T-cell (primary cell): ENCODE measurements around the gene ALCAM. TPM values are rescaled to one million over a fixed set of nuclear protein-coding genes. Genes with fewer than 3 reads are reported as not detected.

Experiments used
- ATAC-seq, 4 experiments: fragments of 200-7000 bp in 3 of 4; fragments of 150-1000 bp in 1 of 4; cut with Tn5 transposase; replicated peaks in 1 of 4; 1 replicate in 3 of 4; 2 replicates in 1 of 4; pipeline ENCODE4 v1.10.0; 2021; ENCODE audit warnings: moderate library complexity in 3 of 4, mild to moderate bottlenecking in 2 of 4, moderate number of reproducible peaks in 1 of 4
- CTCF ChIA-PET, 2 donors: fragments of 300-600 bp; sonication (Branson Sonifier 250); formaldehyde crosslinking; loops; one replicate each; lab custom pipeline; 2022; ENCODE audit warnings: antibody characterized with exemption in 2 of 2; lab: Charles Lee
- POLR2A ChIA-PET, 2 donors: fragments of 300-600 bp; sonication (Branson Sonifier 250); formaldehyde crosslinking; loops; one replicate each; lab custom pipeline; 2022; ENCODE audit warnings: antibody characterized with exemption in 2 of 2; lab: Charles Lee
- DNase-seq, 35 experiments: peaks; one replicate each; pipeline versions ENCODE4 v3.0.0 to v3.0.0-alpha.2; 2013 to 2023
- H3K27ac ChIP-seq: one replicate; pipeline ENCODE4 v1.5.1; 2013; ENCODE audit warnings: low read length
- H3K27me3 ChIP-seq, 2 experiments: replicated peaks in 1 of 2; 1 replicate in 1 of 2; 2 replicates in 1 of 2; pipeline versions ENCODE4 v1.6.1 to v1.7.0; 2013; ENCODE audit warnings: low read length in 1 of 2, mixed read lengths in 1 of 2; ENCODE audit not compliant: control insufficient read depth in 2 of 2, insufficient read depth in 2 of 2; ENCODE audit errors: extremely low read depth in 1 of 2
- H3K36me3 ChIP-seq, 2 donors: 1 replicate in 1 of 2; 2 replicates in 1 of 2; pipeline versions ENCODE4 v1.6.1 to v1.7.0; 2013; ENCODE audit warnings: low read length in 1 of 2; ENCODE audit not compliant: control insufficient read depth in 2 of 2, insufficient read depth in 1 of 2; ENCODE audit errors: extremely low read depth in 1 of 2
- H3K4me1 ChIP-seq, 2 experiments: 1 replicate in 1 of 2; 2 replicates in 1 of 2; pipeline versions ENCODE4 v1.6.1 to v1.7.0; 2013; ENCODE audit warnings: low read length in 2 of 2, mixed read lengths in 1 of 2; ENCODE audit not compliant: insufficient read depth in 2 of 2, control insufficient read depth in 1 of 2; ENCODE audit errors: extremely low read depth in 1 of 2
- H3K4me3 ChIP-seq, 2 donors: 1 replicate in 1 of 2; 2 replicates in 1 of 2; pipeline versions ENCODE4 v1.5.1 to v1.7.0; 2013; ENCODE audit warnings: mild to moderate bottlenecking in 2 of 2, low read length in 1 of 2, moderate library complexity in 1 of 2; ENCODE audit not compliant: control insufficient read depth in 1 of 2; ENCODE audit errors: extremely low read depth in 1 of 2
- H3K9me3 ChIP-seq: 2 replicates; pipeline ENCODE4 v1.7.0; 2013
- H3K27ac Mint-ChIP-seq, 2 donors: one replicate each; pipeline ENCODE4 v1.8.0; 2020 to 2021; ENCODE audit warnings: mild to moderate bottlenecking in 2 of 2, mixed read lengths in 2 of 2
- H3K27me3 Mint-ChIP-seq, 2 donors: one replicate each; pipeline ENCODE4 v1.8.0; 2021 to 2022; ENCODE audit warnings: mixed read lengths in 2 of 2
- H3K36me3 Mint-ChIP-seq: one replicate; pipeline ENCODE4 v1.8.0; 2021; ENCODE audit warnings: mixed read lengths
- H3K4me1 Mint-ChIP-seq, 3 donors: one replicate each; pipeline ENCODE4 v1.8.0; 2020 to 2022; ENCODE audit warnings: mixed read lengths in 3 of 3, mild to moderate bottlenecking in 1 of 3
- H3K4me3 Mint-ChIP-seq, 3 donors: one replicate each; pipeline ENCODE4 v1.8.0; 2020 to 2022; ENCODE audit warnings: mild to moderate bottlenecking in 3 of 3, mixed read lengths in 3 of 3, moderate library complexity in 3 of 3
- H3K9me3 Mint-ChIP-seq, 3 donors: one replicate each; pipeline ENCODE4 v1.8.0; 2020 to 2022; ENCODE audit warnings: mixed read lengths in 3 of 3
- WGBS: methylation state at CpG from one replicate; pipeline ENCODE4 v1.1.5; 2013; ENCODE audit warnings: missing lambda C conversion rate; ENCODE audit not compliant: insufficient coverage; 5-methylcytosine and 5-hydroxymethylcytosine counted together
- total RNA-seq, 35 experiments: library from RNA in 6 of 35; stranded (reverse) in 6 of 35; fragments of 120-200 nt in 1 of 35; gene quantifications; one replicate each; pipeline versions ENCODE4 v1.2.1 to v1.2.4 and lab custom pipeline; 2013 to 2026

ALCAM gene
- total RNA-seq, 5 donors from 2014 or later (not counting 1 experiment from before 2014, with no cell fraction given) = 3.4 to 6.2 (median 4.6) TPM

DNA sequence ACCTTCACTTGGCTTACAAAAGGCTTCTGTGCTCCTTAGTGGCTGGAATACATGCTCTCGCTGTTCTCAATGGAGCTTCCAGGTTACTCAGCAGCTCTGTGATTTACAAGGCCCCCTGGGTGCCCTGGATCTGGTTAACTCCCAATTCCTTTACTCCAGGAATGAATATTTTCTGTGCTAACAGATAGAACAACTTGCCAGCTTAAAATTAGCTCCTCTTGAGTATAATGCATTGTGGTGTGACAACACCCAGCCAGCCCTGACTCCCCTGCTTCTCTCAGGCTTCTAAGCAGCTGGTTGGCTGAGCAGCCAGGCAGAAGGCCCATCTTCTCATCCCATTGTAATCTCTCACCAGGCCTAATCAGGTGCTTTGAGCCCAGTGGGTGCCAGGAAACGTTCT, 246.4 kb downstream of the ALCAM start:
- Mint-ChIP-seq H3K9me3 (no peaks in the 10 kb centered on the region), H3K27me3 (peaks cover 0 to 2% of the 10 kb centered on the region in 2 donors), H3K4me3 (no peak overlapping the region), H3K27ac (no peak overlapping the region), H3K36me3 (no peaks in the 10 kb centered on the region), H3K4me1 (no peaks in the 10 kb centered on the region)
- Histone ChIP-seq H3K27ac (no peak overlapping the region), H3K36me3 (no peaks in the 10 kb centered on the region), H3K27me3 (no peaks in the 10 kb centered on the region), H3K9me3 (no peaks in the 10 kb centered on the region), H3K4me3 (no peak overlapping the region), H3K4me1 (no peaks in the 10 kb centered on the region)
- DNase-seq = no peak
- ChIA-PET POLR2A (no interaction called here), CTCF (no interaction called here)
- 43% methylated on average over 1 of the region's 2 CpGs for WGBS
- no peak for ATAC-seq

GRCh38 chr3:105614288-105615030, 247.8 kb downstream of the ALCAM start:
- no peak overlapping the region for H3K4me3 Mint-ChIP-seq
- Histone ChIP-seq H3K27me3 (no peaks in the 10 kb centered on the region), H3K9me3 (no peaks in the 10 kb centered on the region), H3K4me3 (no peak overlapping the region), H3K36me3 (no peaks in the 10 kb centered on the region), H3K27ac (no peak overlapping the region), H3K4me1 (no peaks in the 10 kb centered on the region)
- POLR2A ChIA-PET = no interaction called here
- H3K9me3 Mint-ChIP-seq = no peaks in the 10 kb centered on the region
- ATAC-seq (no peak), DNase-seq (no peak)
- H3K36me3 Mint-ChIP-seq = no peaks in the 10 kb centered on the region
- H3K4me1 Mint-ChIP-seq = no peaks in the 10 kb centered on the region
- CTCF ChIA-PET = no interaction called here
- peaks cover 0 to 2% of the 10 kb centered on the region in 2 donors for H3K27me3 Mint-ChIP-seq
- H3K27ac Mint-ChIP-seq = no peak overlapping the region

GRCh38 chr3:105615814-105616213, 249.1 kb downstream of the ALCAM start:
- H3K27me3 Mint-ChIP-seq = peaks cover 0 to 2% of the 10 kb centered on the region in 2 donors
- no peak for ATAC-seq
- H3K4me1 Mint-ChIP-seq = no peaks in the 10 kb centered on the region
- no peaks in the 10 kb centered on the region for H3K4me1 ChIP-seq
- 100% methylated on average over 1 of the region's 3 CpGs for WGBS
- no peaks in the 10 kb centered on the region for H3K9me3 ChIP-seq
- no peaks in the 10 kb centered on the region for H3K36me3 ChIP-seq
- H3K4me3 ChIP-seq = no peak overlapping the region
- no peak for DNase-seq
- POLR2A ChIA-PET = no interaction called here
- no peaks in the 10 kb centered on the region for H3K36me3 Mint-ChIP-seq
- no peak overlapping the region for H3K4me3 Mint-ChIP-seq
- no peak overlapping the region for H3K27ac ChIP-seq
- H3K27me3 ChIP-seq = no peaks in the 10 kb centered on the region
- H3K27ac Mint-ChIP-seq = no peak overlapping the region
- CTCF ChIA-PET = no interaction called here
- no peaks in the 10 kb centered on the region for H3K9me3 Mint-ChIP-seq

- ChIA-PET POLR2A (no interaction called here), CTCF (no interaction called here)
- Mint-ChIP-seq H3K36me3 (no peaks in the 10 kb centered on the region), H3K4me3 (no peak overlapping the region), H3K4me1 (no peaks in the 10 kb centered on the region), H3K9me3 (no peaks in the 10 kb centered on the region), H3K27me3 (peaks cover 0 to 2% of the 10 kb centered on the region in 2 donors), H3K27ac (no peak overlapping the region)
- Histone ChIP-seq H3K36me3 (no peaks in the 10 kb centered on the region), H3K27ac (no peak overlapping the region), H3K4me3 (no peak overlapping the region), H3K9me3 (no peaks in the 10 kb centered on the region), H3K4me1 (no peaks in the 10 kb centered on the region), H3K27me3 (no peaks in the 10 kb centered on the region)
- DNase-seq (no peak), ATAC-seq (no peak)
- WGBS = 71% methylated on average over 3 of the region's 5 CpGs
These were observed 249.8 kb downstream of the ALCAM start for GRCh38 chr3:105616374-105617121.

DNA sequence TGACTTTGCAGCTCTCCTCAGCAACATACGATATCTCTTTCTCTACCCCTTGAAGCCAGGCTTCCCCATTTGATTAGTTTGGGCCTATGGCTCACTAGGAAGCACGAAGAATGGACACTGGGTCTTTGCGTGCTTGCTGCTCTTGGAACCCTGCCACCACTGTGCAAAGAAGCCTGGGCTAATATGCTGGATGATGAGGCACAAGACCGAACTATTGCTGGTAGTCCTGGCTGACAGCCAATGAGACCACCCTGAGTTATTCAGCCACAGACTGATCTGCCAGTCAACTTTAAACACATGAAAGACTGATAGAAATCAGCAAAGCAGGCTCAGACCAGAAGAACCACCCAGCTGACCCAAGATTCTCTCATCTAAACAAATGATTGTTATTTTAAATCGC, 251.8 kb downstream of the ALCAM start:
- H3K36me3 ChIP-seq = no peaks in the 10 kb centered on the region
- 100% methylated on average over 3 of the region's 5 CpGs for WGBS
- no peaks in the 10 kb centered on the region for H3K9me3 Mint-ChIP-seq

GRCh38 chr3:105619651-105620050, 252.9 kb downstream of the ALCAM start:
- no peaks in the 10 kb centered on the region for H3K9me3 Mint-ChIP-seq
- Histone ChIP-seq H3K9me3 (no peaks in the 10 kb centered on the region), H3K27ac (no peak overlapping the region), H3K36me3 (no peaks in the 10 kb centered on the region), H3K27me3 (no peaks in the 10 kb centered on the region), H3K4me3 (no peak overlapping the region), H3K4me1 (no peaks in the 10 kb centered on the region)
- H3K4me1 Mint-ChIP-seq = no peaks in the 10 kb centered on the region
- 100% methylated on average over 1 of the region's 2 CpGs for WGBS
- H3K27ac Mint-ChIP-seq = no peak overlapping the region
- no peak for DNase-seq
- ChIA-PET POLR2A (no interaction called here), CTCF (no interaction called here)
- H3K36me3 Mint-ChIP-seq = no peaks in the 10 kb centered on the region
- no peak overlapping the region for H3K4me3 Mint-ChIP-seq
- ATAC-seq = no peak
- peaks cover 0 to 2% of the 10 kb centered on the region in 2 donors for H3K27me3 Mint-ChIP-seq

More for the DNA sequence above, 251.8 kb downstream of the ALCAM start:
- DNase-seq (no peak), ATAC-seq (no peak)
- no peak overlapping the region for H3K27ac ChIP-seq
- H3K4me3 ChIP-seq = no peak overlapping the region
- H3K36me3 Mint-ChIP-seq = no peaks in the 10 kb centered on the region
- H3K27me3 ChIP-seq = no peaks in the 10 kb centered on the region
- H3K4me3 Mint-ChIP-seq = no peak overlapping the region
- ChIA-PET CTCF (no interaction called here), POLR2A (no interaction called here)
- H3K4me1 Mint-ChIP-seq = no peaks in the 10 kb centered on the region
- no peaks in the 10 kb centered on the region for H3K4me1 ChIP-seq
- H3K9me3 ChIP-seq = no peaks in the 10 kb centered on the region
- H3K27ac Mint-ChIP-seq = no peak overlapping the region
- peaks cover 0 to 2% of the 10 kb centered on the region in 2 donors for H3K27me3 Mint-ChIP-seq
